ENCODE measurements around the gene CENPM.

The CENPM gene

DNA sequence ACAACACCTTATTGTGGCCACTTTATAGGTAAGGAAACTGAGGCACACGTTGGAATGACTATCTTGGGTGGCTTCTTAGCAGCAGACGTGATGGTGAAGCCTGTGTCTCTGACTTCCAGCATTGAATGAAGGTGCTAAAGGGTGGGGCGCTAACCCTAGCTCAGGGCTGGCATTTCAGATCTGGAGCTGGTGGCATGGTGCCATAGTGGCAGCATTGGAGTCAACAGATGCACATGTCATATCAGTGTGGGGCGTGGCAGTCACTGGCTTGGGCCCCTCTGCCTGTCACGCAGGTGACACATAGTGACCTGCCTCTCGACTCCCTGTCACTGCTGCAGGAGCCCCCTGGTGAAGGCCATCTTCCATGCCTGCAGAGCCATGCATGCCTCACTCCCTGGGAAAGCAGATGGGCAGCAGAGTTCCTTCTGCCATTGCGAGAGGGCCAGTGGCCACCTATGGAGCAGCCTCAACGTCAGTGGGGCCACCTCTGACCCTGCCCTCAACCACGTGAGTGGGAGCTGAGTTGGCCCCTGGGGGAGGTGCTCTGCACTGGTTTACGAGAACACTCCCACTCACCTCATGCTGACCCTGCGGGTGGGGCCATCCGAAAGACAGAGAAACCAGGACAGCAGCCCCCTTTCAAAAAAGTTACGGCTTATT, 46.8 kb downstream of the CENPM start:
- ChIA-PET POLR2A (no interaction called here), CTCF (interaction anchor here (1.0 to 1.9 kb wide), 4 partner anchors 25 to 203 kb away, joined by 3 to 5 read pairs (median 4); no protein-coding TSS in a partner anchor)
- TF ChIP-seq, protein P1, sequence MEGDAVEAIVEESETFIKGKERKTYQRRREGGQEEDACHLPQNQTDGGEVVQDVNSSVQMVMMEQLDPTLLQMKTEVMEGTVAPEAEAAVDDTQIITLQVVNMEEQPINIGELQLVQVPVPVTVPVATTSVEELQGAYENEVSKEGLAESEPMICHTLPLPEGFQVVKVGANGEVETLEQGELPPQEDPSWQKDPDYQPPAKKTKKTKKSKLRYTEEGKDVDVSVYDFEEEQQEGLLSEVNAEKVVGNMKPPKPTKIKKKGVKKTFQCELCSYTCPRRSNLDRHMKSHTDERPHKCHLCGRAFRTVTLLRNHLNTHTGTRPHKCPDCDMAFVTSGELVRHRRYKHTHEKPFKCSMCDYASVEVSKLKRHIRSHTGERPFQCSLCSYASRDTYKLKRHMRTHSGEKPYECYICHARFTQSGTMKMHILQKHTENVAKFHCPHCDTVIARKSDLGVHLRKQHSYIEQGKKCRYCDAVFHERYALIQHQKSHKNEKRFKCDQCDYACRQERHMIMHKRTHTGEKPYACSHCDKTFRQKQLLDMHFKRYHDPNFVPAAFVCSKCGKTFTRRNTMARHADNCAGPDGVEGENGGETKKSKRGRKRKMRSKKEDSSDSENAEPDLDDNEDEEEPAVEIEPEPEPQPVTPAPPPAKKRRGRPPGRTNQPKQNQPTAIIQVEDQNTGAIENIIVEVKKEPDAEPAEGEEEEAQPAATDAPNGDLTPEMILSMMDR (IDR thresholded peaks at IDR 0.05; ENCODE audit: insufficient read depth, low read length, missing control alignments), result no peak
- DNase-seq (ENCODE audit: low read depth, low spot score), result no peak
- no peak overlapping the region for H3K4me3 ChIP-seq (ENCODE audit: low read depth, low read length)

DNA sequence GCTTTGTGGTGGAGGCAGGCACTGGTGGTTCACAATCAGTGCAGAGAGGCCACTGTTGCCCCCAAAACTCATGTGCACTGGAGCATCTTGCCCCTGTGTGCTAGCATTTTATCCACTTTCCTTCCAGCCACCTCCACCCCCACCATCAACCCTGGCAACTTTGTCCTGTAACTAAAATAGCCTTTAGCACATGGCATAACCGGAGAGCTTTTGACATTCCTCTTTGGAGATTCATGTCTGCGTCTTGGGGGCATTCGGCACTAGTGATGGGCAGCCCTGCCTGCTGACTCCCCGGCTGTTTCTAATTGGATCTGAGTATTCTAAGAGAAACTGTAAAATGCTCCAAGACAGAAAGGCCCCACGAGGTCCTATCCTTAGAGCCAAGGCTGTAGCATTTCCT, 47.8 kb downstream of the CENPM start:
- ChIA-PET POLR2A (no interaction called here), CTCF (interaction anchor here (1.0 to 1.1 kb wide), 2 partner anchors 29 to 152 kb away, joined by 3 read pairs; no protein-coding TSS in a partner anchor)
- DNase-seq (ENCODE audit: low read depth, low spot score), result no peak
- TF ChIP-seq, protein P1 (IDR thresholded peaks at IDR 0.05; ENCODE audit: insufficient read depth, low read length, missing control alignments), result no peak
- no peak overlapping the region for H3K4me3 ChIP-seq (ENCODE audit: low read depth, low read length)

DNA sequence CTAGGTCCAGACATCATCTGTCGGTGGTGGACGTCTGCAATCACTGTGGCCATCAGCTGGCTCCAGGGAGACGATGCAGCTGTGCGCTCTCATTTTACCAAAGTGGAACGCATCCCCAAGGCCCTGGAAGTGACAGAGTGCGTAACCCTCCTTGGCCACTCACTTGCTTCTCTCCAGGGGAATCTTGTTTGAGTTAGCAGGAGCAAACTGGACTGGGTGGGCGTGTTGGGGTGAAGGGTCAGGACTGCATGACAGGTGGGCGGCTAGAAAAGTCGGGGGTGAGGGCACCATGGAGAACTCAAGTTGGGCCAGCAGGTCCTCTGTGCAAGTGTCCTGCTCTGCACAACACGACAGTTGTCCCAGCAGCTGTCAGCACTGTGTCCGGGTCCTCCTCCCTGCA, 48.3 kb downstream of the CENPM start:
- CTCF ChIA-PET, result interaction anchor here (1.0 kb wide), 1 partner anchor 152 kb away, joined by 3 read pairs; no protein-coding TSS in a partner anchor
- TF ChIP-seq, protein P1 (IDR thresholded peaks at IDR 0.05; ENCODE audit: insufficient read depth, low read length, missing control alignments), result no peak
- H3K4me3 ChIP-seq (ENCODE audit: low read depth, low read length), result no peak overlapping the region
- POLR2A ChIA-PET, result no interaction called here
- no peak for DNase-seq (ENCODE audit: low read depth, low spot score)

DNA sequence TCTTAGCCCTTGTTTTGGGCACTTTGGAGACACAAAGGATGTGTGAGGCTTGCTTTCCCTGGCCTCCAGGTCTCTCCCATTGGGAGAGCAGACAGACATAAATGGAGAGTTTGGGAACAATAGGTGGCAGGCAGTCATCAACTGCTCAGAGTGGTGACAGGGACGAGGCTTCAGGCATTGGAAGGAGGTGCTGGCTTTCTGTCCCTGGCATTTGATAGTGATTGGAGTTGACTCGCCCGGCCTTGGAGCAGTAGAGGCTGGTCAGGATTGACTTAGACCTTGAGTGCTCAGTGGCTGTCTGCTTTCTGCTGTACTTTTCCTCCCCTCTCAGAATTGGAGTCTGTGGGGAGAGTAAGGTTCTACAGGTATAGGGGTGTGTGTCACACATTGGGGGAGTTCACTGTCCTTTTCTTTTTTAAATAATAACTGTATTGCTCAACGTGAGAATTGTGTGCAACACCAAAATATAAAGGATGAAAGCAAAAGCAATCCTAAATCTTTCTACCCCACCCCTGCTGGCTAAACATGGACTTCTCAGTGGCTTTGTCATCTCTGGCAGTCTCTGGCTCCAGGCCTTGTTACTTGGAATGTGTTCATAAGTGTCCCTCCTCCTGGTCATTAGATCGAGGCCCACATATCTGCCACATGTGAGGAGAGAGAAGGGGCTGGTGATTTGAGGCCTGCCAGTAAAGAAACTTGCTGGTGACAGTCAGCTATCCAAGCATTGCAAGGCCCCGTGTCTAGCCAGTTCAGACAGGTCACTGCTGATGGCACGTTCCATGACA, 53.2 kb downstream of the CENPM start:
- no peak overlapping the region for H3K4me3 ChIP-seq (ENCODE audit: low read depth, low read length)
- POLR2A ChIA-PET, result interaction anchor here (0.7 kb wide), 1 partner anchor 14 kb away, joined by 3 read pairs; no protein-coding TSS in a partner anchor
- CTCF ChIA-PET, result interaction anchor here (0.6 to 1.7 kb wide), 2 partner anchors 11 to 47 kb away, joined by 3 to 4 read pairs; no protein-coding TSS in a partner anchor
- TF ChIP-seq, protein P1 (IDR thresholded peaks at IDR 0.05; ENCODE audit: insufficient read depth, low read length, missing control alignments), result no peak
- no peak for DNase-seq (ENCODE audit: low read depth, low spot score)

DNA sequence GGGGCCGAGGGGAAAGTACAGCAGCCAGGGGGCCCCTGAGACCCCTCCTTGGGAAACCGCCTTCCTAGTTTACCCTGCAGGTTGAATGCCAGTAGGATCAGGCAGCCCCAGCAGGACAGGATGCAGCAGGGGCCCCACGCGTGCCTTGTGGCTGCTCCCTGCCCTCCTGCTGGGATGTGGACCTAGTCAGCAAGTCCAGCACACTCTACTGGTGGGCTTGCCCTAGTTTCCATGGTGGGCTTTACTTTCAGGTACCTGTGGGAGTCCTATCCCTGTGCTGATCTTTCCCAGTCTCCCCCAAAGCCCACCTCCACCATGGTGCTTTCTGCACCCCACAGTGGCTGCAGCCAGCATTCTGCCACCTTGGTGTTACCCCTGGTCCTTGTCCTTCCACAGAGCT, 54.2 kb downstream of the CENPM start:
- TF ChIP-seq, protein P1 (IDR thresholded peaks at IDR 0.05; ENCODE audit: insufficient read depth, low read length, missing control alignments), result no peak
- ChIA-PET POLR2A (no interaction called here), CTCF (interaction anchor here (0.6 kb wide), 1 partner anchor 48 kb away, joined by 3 read pairs; no protein-coding TSS in a partner anchor)
- no peak overlapping the region for H3K4me3 ChIP-seq (ENCODE audit: low read depth, low read length)
- DNase-seq (ENCODE audit: low read depth, low spot score), result no peak

DNA sequence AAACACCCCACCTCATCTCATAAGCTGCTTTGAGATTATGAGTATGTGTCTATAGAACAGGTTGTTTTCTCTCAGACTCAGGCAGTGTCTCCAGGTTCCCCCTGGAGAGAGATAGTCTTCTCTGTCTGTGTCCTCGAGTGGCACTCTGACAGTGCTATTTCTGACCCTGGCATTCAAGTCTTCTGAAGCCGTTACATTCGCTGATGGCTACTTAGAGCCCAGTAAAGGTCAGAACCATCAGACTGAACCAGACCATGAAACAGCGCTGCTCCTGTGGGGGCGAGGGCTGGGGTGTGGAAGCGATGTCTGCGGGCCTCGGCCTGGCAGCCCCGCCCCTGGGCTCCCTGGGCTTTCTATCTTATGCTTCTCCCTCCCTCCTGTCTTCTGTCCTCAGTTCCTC, 55.5 kb downstream of the CENPM start:
- TF ChIP-seq, protein P1 (IDR thresholded peaks at IDR 0.05; ENCODE audit: insufficient read depth, low read length, missing control alignments), result no peak
- CTCF ChIA-PET, result interaction anchor here (1.0 kb wide), 2 partner anchors 19 to 194 kb away, joined by 3 read pairs; no protein-coding TSS in a partner anchor
- DNase-seq (ENCODE audit: low read depth, low spot score), result no peak
- H3K4me3 ChIP-seq (ENCODE audit: low read depth, low read length), result no peak overlapping the region
- POLR2A ChIA-PET, result no interaction called here

Measured in AG04449 (cell line).